IMR-90 (cell line): ENCODE data around the gene PSORS1C2. TPM values are rescaled to one million over a fixed set of nuclear protein-coding genes. Genes with fewer than 3 reads are reported as not detected.

Experiments
- ATAC-seq: fragments of 200-7000 bp; cut with Tn5 transposase; 2 replicates; pipeline ENCODE4 v1.9.1; 2020; ENCODE audit warnings: low read depth, mild to moderate bottlenecking, moderate library complexity
- BruUV-seq: library from RNA; stranded (reverse); fragments of 400-500 nt; replicated peaks from 2 replicates; lab custom pipeline; 2021; lab: Mats Ljungman, UMichigan
- CTCF ChIA-PET: fragments of 300-600 bp; formaldehyde crosslinking; extraction: SDS; loops from one replicate; lab custom pipeline; 2021; ENCODE audit warnings: antibody characterized with exemption; lab: Yijun Ruan, JAX
- POLR2A ChIA-PET: fragments of 300-600 bp; sonication (Branson Sonifier 250); formaldehyde crosslinking; loops from one replicate; lab custom pipeline; 2022; ENCODE audit warnings: antibody characterized with exemption; ENCODE audit not compliant: unreplicated experiment; lab: Charles Lee
- DNase-seq: peaks from one replicate; pipeline ENCODE4 v3.0.0; 2013
- H2AFZ ChIP-seq: replicated peaks from 2 replicates; pipeline ENCODE3; 2013; ENCODE audit warnings: low read length, mild to moderate bottlenecking; ENCODE audit not compliant: poor library complexity
- H2AK5ac ChIP-seq: 2 replicates; pipeline ENCODE4 v1.6.1; 2013; ENCODE audit warnings: low read depth, low read length, inconsistent platforms
- H2AK9ac ChIP-seq: replicated peaks from 2 replicates; pipeline ENCODE3; 2013; ENCODE audit warnings: mild to moderate bottlenecking, low read depth, low read length, moderate library complexity; ENCODE audit not compliant: poor library complexity
- H2BK120ac ChIP-seq: 2 replicates; pipeline ENCODE4 v1.6.1; 2013; ENCODE audit warnings: low read depth, low read length, inconsistent platforms
- H2BK15ac ChIP-seq: 3 replicates; pipeline ENCODE4 v1.6.1; 2013; ENCODE audit warnings: low read depth, low read length, inconsistent platforms
- H2BK20ac ChIP-seq: 2 replicates; pipeline ENCODE4 v1.6.1; 2013; ENCODE audit warnings: low read depth, mild to moderate bottlenecking, inconsistent platforms, low read length, moderate library complexity
- H2BK5ac ChIP-seq: 2 replicates; pipeline ENCODE4 v1.6.1; 2013; ENCODE audit warnings: mild to moderate bottlenecking, low read depth, low read length, inconsistent platforms; ENCODE audit not compliant: poor library complexity, severe bottlenecking
- H3K14ac ChIP-seq: replicated peaks from 2 replicates; pipeline ENCODE4 v1.6.1; 2013; ENCODE audit warnings: low read depth, low read length, inconsistent platforms
- H3K18ac ChIP-seq: 2 replicates; pipeline ENCODE4 v1.6.1; 2013; ENCODE audit warnings: low read depth, low read length, control low read depth
- H3K23ac ChIP-seq: 2 replicates; pipeline ENCODE4 v1.6.1; 2013; ENCODE audit warnings: low read depth, low read length, inconsistent platforms
- H3K27ac ChIP-seq: 2 replicates; pipeline ENCODE4 v1.5.1; 2013; ENCODE audit warnings: mild to moderate bottlenecking, control low read depth, low read length; ENCODE audit not compliant: insufficient read depth
- H3K27me3 ChIP-seq: 2 replicates; pipeline ENCODE4 v1.6.1; 2013; ENCODE audit warnings: low read length; ENCODE audit not compliant: control insufficient read depth, insufficient read depth
- H3K36me3 ChIP-seq: 2 replicates; pipeline ENCODE4 v1.6.1; 2013; ENCODE audit warnings: low read length, mixed read lengths; ENCODE audit not compliant: control insufficient read depth, insufficient read depth
- H3K4ac ChIP-seq: 2 replicates; pipeline ENCODE4 v1.6.1; 2013; ENCODE audit warnings: low read depth, low read length, inconsistent platforms
- H3K4me1 ChIP-seq: 2 replicates; pipeline ENCODE4 v1.6.1; 2013; ENCODE audit warnings: low read length, mixed read lengths; ENCODE audit not compliant: control insufficient read depth, insufficient read depth
- H3K4me2 ChIP-seq: 2 replicates; pipeline ENCODE4 v1.6.1; 2013; ENCODE audit warnings: low read depth, mild to moderate bottlenecking, control low read depth, low read length, moderate library complexity
- H3K4me3 ChIP-seq: 2 replicates; pipeline ENCODE4 v1.5.1; 2013; ENCODE audit warnings: low read depth, mild to moderate bottlenecking, control low read depth, low read length, moderate library complexity; ENCODE audit not compliant: insufficient read depth
- H3K56ac ChIP-seq: 2 replicates; pipeline ENCODE4 v1.6.1; 2013; ENCODE audit warnings: low read length, inconsistent platforms; ENCODE audit not compliant: insufficient read depth; ENCODE audit errors: extremely low read depth
- H3K79me1 ChIP-seq, 2 experiments: 2 replicates each; pipeline ENCODE4 v1.6.1; 2013; ENCODE audit warnings: low read length in 2 of 2, inconsistent platforms in 1 of 2, low read depth in 1 of 2
- H3K9ac ChIP-seq: 2 replicates; pipeline ENCODE4 v1.6.1; 2013; ENCODE audit warnings: low read depth, low read length, control low read depth
- H3K9me1 ChIP-seq: 2 replicates; pipeline ENCODE4 v1.6.1; 2013; ENCODE audit warnings: low read length, inconsistent platforms; ENCODE audit not compliant: insufficient read depth
- H3K9me3 ChIP-seq: 2 replicates; pipeline ENCODE4 v1.6.1; 2013; ENCODE audit warnings: low read length; ENCODE audit not compliant: control insufficient read depth, insufficient read depth
- H4K20me1 ChIP-seq: 2 replicates; pipeline ENCODE4 v1.6.1; 2013; ENCODE audit warnings: low read length, inconsistent platforms; ENCODE audit not compliant: insufficient read depth
- H4K5ac ChIP-seq: 2 replicates; pipeline ENCODE4 v1.6.1; 2013; ENCODE audit warnings: mild to moderate bottlenecking, low read depth, low read length, control low read depth
- H4K8ac ChIP-seq, 2 experiments: 2 replicates each; pipeline ENCODE4 v1.6.1; 2013; ENCODE audit warnings: low read depth in 2 of 2, low read length in 2 of 2, control low read depth in 1 of 2, inconsistent platforms in 1 of 2
- H4K91ac ChIP-seq: 2 replicates; pipeline ENCODE4 v1.6.1; 2013; ENCODE audit warnings: low read depth, low read length, inconsistent platforms; ENCODE audit not compliant: insufficient read depth
- NFE2L2 ChIP-seq: fragments of 150-350 bp; IDR thresholded peaks from 2 replicates; pipeline ENCODE4 v1.6.1; 2016; ENCODE audit warnings: low read depth, mild to moderate bottlenecking, low read length
- WGBS, 2 experiments: methylation state at CpG; one replicate each; pipeline versions ENCODE4 v1.1.5 to v1.1.7; 2013; ENCODE audit warnings: missing lambda C conversion rate in 2 of 2; ENCODE audit not compliant: insufficient read length in 1 of 2; ENCODE audit errors: extremely low coverage in 2 of 2; 5-methylcytosine and 5-hydroxymethylcytosine counted together
- dilution Hi-C: fragments of 300-500 bp; cut with HindIII; formaldehyde crosslinking; loops from one replicate; pipeline ENCODE4 v1.14.3; 2018; ENCODE audit warnings: low sequenced_read_pairs; ENCODE audit not compliant: unreplicated experiment
- in situ Hi-C: fragments of 300-500 bp; cut with MboI; formaldehyde crosslinking; loops from 3 replicates; pipeline ENCODE4 v1.14.3; 2019; ENCODE audit warnings: low sequenced_read_pairs, inconsistent platforms, mixed read lengths
- intact Hi-C: fragments of 100-400 bp; cut with micrococcal nuclease; formaldehyde crosslinking; loops from 2 replicates; pipeline ENCODE4 v1.10.0; 2022
- polyA plus RNA-seq, 3 experiments: library from polyadenylated mRNA; depleted of rRNA; stranded (reverse); fragments of >200 nt; gene quantifications; 2 replicates each; pipeline ENCODE4 v1.2.3, GENCODE V29; 2012; ENCODE audit warnings: low replicate concordance in 1 of 3
- total RNA-seq: library from RNA; depleted of rRNA; stranded (reverse); fragments of >200 nt; gene quantifications from 2 replicates; pipeline ENCODE4 v1.2.3, GENCODE V29; 2012

The PSORS1C2 gene
- total and polyA plus RNA-seq, 2 of the 4 experiments (the other 2 are of a cell fraction): not detected

DNA sequence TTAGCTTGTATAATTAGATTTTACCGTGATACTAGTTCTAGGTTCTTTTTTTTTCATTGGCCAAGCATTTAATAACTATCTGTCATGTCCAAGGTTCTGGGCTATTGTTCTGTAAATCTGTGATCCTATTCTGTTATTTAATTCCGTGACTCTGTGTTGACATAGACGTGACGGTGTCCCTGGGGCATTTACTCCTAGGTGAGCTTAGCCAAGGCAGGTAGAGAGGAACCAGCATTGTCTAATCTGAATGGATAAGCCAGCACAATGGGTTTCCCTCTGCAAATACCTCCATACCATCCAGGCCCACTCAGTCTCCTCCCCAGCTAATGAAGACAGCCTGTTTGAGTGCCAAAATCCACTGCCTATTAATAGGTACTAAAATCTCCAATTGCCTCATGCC lies 9.7 kb downstream of the PSORS1C2 start:
- intact Hi-C loops: no loop called here
- no CpG with 5 or more reads among the region's 4 CpGs for WGBS, 2 experiments
- ChIA-PET CTCF (no interaction called here), POLR2A (no interaction called here)
- H4K20me1 ChIP-seq: no peaks in the 10 kb centered on the region; the same call in 1 of the 2 replicates
- dilution Hi-C loops: no loop called here
- H2BK120ac ChIP-seq: no peak overlapping the region
- BruUV-seq: no TSS peak
- H3K36me3 ChIP-seq: no peaks in the 10 kb centered on the region
- no peak overlapping the region for H2AK9ac ChIP-seq
- no peak overlapping the region for H2BK5ac ChIP-seq
- DNase-seq (no peak), ATAC-seq (no peak)
- in situ Hi-C loops: no loop called here
- H3K9me1 ChIP-seq: no peaks in the 10 kb centered on the region
- H4K5ac ChIP-seq: no peak overlapping the region
- no peak overlapping the region for H3K56ac ChIP-seq
- H3K23ac ChIP-seq: no peak overlapping the region
- H2AK5ac ChIP-seq: no peak overlapping the region
- H3K9ac ChIP-seq: no peak overlapping the region
- no peak overlapping the region for H3K18ac ChIP-seq
- no peak for TF ChIP-seq NFE2L2
- no peak overlapping the region for H3K14ac ChIP-seq
- H3K4me2 ChIP-seq: no peak overlapping the region
- no peak overlapping the region for H2BK20ac ChIP-seq
- no peak overlapping the region for H4K91ac ChIP-seq
- peaks cover 11% of the 10 kb centered on the region for H3K27me3 ChIP-seq
- H2BK15ac ChIP-seq: no peak overlapping the region
- H2AFZ ChIP-seq: no peak overlapping the region
- no peak overlapping the region for H3K27ac ChIP-seq
- H3K4me1 ChIP-seq: no peaks in the 10 kb centered on the region
- no peak overlapping the region for H4K8ac ChIP-seq
- H3K9me3 ChIP-seq: no peaks in the 10 kb centered on the region
- H3K4me3 ChIP-seq: no peak overlapping the region
- no peak overlapping the region for H3K4ac ChIP-seq
- no peaks in the 10 kb centered on the region for H3K79me1 ChIP-seq
